ENCODE measurements around the gene HNRNPAB. TPM values are rescaled to one million over a fixed set of nuclear protein-coding genes. Genes with fewer than 3 reads are reported as not detected.

HNRNPAB gene
- polyA plus RNA-seq, 1 experiment = 102 TPM

DNA sequence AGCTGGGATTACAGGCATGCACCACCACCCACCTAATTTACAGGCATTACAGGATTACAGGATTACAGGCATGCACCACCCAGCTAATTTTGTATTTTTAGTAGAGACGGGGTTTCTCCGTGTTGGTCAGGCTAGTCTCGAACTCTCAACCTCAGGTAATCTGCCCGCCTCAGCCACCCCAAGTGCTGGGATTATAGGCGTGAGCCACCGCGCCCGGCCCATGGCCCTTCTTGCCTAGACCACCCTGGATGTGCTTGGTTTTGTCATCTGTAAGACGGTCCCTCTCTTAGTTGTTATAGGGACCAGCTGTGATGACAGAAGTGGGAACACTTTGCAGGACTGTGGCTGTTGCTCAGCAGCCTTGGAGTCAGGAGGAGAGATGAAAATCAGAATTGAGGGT, 31.8 kb downstream of the HNRNPAB start:
- no peaks in the 10 kb centered on the region for H3K27me3 ChIP-seq (ENCODE audit: control insufficient read depth, insufficient read depth, low read length)
- ChIA-PET POLR2A (interaction anchor here (1.0 kb wide), 1 partner anchor 1388 kb away, joined by 3 read pairs; the partner anchor contains the start of gene HNRNPH1), CTCF (interaction anchor here (0.7 kb wide), 2 partner anchors 93 to 1306 kb away, joined by 4 read pairs; no protein-coding TSS in a partner anchor)
- TF ChIP-seq, protein P1, sequence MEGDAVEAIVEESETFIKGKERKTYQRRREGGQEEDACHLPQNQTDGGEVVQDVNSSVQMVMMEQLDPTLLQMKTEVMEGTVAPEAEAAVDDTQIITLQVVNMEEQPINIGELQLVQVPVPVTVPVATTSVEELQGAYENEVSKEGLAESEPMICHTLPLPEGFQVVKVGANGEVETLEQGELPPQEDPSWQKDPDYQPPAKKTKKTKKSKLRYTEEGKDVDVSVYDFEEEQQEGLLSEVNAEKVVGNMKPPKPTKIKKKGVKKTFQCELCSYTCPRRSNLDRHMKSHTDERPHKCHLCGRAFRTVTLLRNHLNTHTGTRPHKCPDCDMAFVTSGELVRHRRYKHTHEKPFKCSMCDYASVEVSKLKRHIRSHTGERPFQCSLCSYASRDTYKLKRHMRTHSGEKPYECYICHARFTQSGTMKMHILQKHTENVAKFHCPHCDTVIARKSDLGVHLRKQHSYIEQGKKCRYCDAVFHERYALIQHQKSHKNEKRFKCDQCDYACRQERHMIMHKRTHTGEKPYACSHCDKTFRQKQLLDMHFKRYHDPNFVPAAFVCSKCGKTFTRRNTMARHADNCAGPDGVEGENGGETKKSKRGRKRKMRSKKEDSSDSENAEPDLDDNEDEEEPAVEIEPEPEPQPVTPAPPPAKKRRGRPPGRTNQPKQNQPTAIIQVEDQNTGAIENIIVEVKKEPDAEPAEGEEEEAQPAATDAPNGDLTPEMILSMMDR (IDR thresholded peaks at IDR 0.05; ENCODE audit: low read depth, low read length) = no peak
- H3K9me3 ChIP-seq (ENCODE audit: control insufficient read depth, insufficient read depth, low read length) = no peaks in the 10 kb centered on the region; the same call in 1 of the 2 replicates
- no peak overlapping the region for H3K27ac ChIP-seq (ENCODE audit: low read depth, low read length)
- no peak for DNase-seq (ENCODE audit: low read depth, low spot score)
- H3K4me3 ChIP-seq (ENCODE audit: low read depth, low read length) = no peak overlapping the region

DNA sequence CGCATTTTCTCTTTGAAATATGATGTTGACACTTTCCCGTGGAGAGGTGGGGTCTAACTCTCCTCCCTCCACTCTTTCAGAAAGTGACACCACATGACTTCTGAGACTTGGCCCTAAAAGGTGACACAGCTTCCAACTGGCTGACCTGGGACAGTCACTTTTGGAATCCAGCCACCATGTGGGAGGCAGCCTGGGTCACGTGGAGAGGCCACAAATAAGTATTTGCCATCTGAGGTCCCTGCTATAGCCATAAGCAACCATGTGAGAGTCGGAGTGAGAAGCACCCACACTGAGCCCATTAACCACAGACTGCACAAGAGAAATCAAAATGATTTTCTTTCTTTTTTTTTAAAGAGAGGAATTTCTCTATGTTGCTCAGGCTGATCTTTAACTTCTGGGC, 32.3 kb downstream of the HNRNPAB start:
- Histone ChIP-seq H3K27me3 (ENCODE audit: control insufficient read depth, insufficient read depth, low read length) (no peaks in the 10 kb centered on the region), H3K4me3 (ENCODE audit: low read depth, low read length) (no peak overlapping the region), H3K9me3 (ENCODE audit: control insufficient read depth, insufficient read depth, low read length) (peaks cover under 1% of the 10 kb centered on the region; the same call in 1 of the 2 replicates), H3K27ac (ENCODE audit: low read depth, low read length) (no peak overlapping the region)
- DNase-seq (ENCODE audit: low read depth, low spot score) = no peak
- CTCF ChIA-PET = no interaction called here
- POLR2A ChIA-PET = no interaction called here
- TF ChIP-seq, protein P1 (IDR thresholded peaks at IDR 0.05; ENCODE audit: low read depth, low read length) = no peak

- H3K27ac ChIP-seq (ENCODE audit: low read depth, low read length) = no peak overlapping the region
- ChIA-PET POLR2A (no interaction called here), CTCF (no interaction called here)
- TF ChIP-seq, protein P1 (IDR thresholded peaks at IDR 0.05; ENCODE audit: low read depth, low read length) = no peak
- H3K9me3 ChIP-seq (ENCODE audit: control insufficient read depth, insufficient read depth, low read length) = peaks cover 5% of the 10 kb centered on the region; the same call in 1 of the 2 replicates
- no peaks in the 10 kb centered on the region for H3K27me3 ChIP-seq (ENCODE audit: control insufficient read depth, insufficient read depth, low read length)
- no peak for DNase-seq (ENCODE audit: low read depth, low spot score)
- no peak overlapping the region for H3K4me3 ChIP-seq (ENCODE audit: low read depth, low read length)
Measured at GRCh38 chr5:178237431-178238312, 33.3 kb downstream of the HNRNPAB start.

DNA sequence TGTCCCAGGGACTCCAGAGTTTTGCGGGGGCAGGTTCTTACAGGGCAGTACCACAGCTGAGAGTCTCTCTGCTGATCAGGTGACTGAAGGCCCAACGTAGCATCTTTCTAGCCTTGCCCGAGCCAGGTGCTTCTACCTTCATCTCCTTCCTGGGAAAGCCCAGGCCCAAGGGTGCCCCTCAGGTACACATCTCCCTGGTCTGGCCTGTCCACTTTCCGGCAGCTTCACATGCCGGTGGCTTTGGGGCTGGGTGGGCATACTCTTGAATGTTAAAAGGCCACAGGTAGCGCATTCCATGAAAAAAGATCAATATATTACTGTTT, 33.9 kb downstream of the HNRNPAB start:
- Histone ChIP-seq H3K9me3 (ENCODE audit: control insufficient read depth, insufficient read depth, low read length) (peaks cover 5% of the 10 kb centered on the region; the same call in 1 of the 2 replicates), H3K27ac (ENCODE audit: low read depth, low read length) (no peak overlapping the region), H3K27me3 (ENCODE audit: control insufficient read depth, insufficient read depth, low read length) (no peaks in the 10 kb centered on the region), H3K4me3 (ENCODE audit: low read depth, low read length) (no peak overlapping the region)
- TF ChIP-seq, protein P1 (IDR thresholded peaks at IDR 0.05; ENCODE audit: low read depth, low read length) = no peak
- ChIA-PET POLR2A (no interaction called here), CTCF (no interaction called here)
- no peak for DNase-seq (ENCODE audit: low read depth, low spot score)

All from AG04450 (cell line).